K562 (cell line): ENCODE results near the gene CDT1. TPM values are rescaled to one million over a fixed set of nuclear protein-coding genes. Genes with fewer than 3 reads are reported as not detected.

Experiments used
- CEBPB ChIP-seq: fragments of 450-650 bp; IDR thresholded peaks from 2 replicates; pipeline ENCODE4 v1.6.1; 2016; ENCODE audit warnings: missing genetic modification characterization, missing compliant biosample characterization
- CHD4 ChIP-seq: fragments of 200-600 bp; sonication (generic); IDR thresholded peaks from 3 replicates; pipeline ENCODE4 v1.6.1; 2012; ENCODE audit warnings: low read depth, mild to moderate bottlenecking, mixed read lengths, low read length, inconsistent platforms; ENCODE audit not compliant: insufficient read depth, insufficient replicate concordance, poor library complexity, severe bottlenecking
- DEAF1 ChIP-seq: fragments of 450-650 bp; formaldehyde crosslinking; IDR thresholded peaks from 2 replicates; pipeline ENCODE4 v1.4.0; 2020; ENCODE audit warnings: mild to moderate bottlenecking, moderate library complexity
- E2F8 ChIP-seq: fragments of 450-650 bp; IDR thresholded peaks from 2 replicates; pipeline ENCODE4 v1.7.1; 2018; ENCODE audit warnings: mild to moderate bottlenecking, low read depth; ENCODE audit not compliant: partially characterized antibody
- FOXJ3 ChIP-seq: sonication (generic); formaldehyde crosslinking; IDR thresholded peaks from 2 replicates; pipeline ENCODE4 v1.4.0; 2020; ENCODE audit warnings: mild to moderate bottlenecking, missing genetic modification reagents
- HDAC8 ChIP-seq: fragments of 450-650 bp; IDR thresholded peaks from 2 replicates; pipeline ENCODE4 v1.6.1; 2016; ENCODE audit warnings: mild to moderate bottlenecking, missing genetic modification characterization, moderate library complexity, missing compliant biosample characterization
- HEY1 ChIP-seq: fragments of 250-450 bp; sonication (Bioruptor Pico); IDR thresholded peaks from 2 replicates; pipeline ENCODE4 v1.5.0; 2020; ENCODE audit warnings: mild to moderate bottlenecking, moderate library complexity, borderline replicate concordance
- IRF1 ChIP-seq: sonication (generic); formaldehyde crosslinking; IDR thresholded peaks from 2 replicates; pipeline ENCODE4 v1.8.0; 2022; ENCODE audit warnings: missing genetic modification reagents, mild to moderate bottlenecking, borderline replicate concordance
- MNT ChIP-seq, 2 experiments: fragments of 450-650 bp; conservative IDR thresholded peaks; 2 replicates each; pipeline ENCODE4 v1.6.1; 2017; ENCODE audit warnings: mild to moderate bottlenecking in 2 of 2, moderate library complexity in 2 of 2
- MTF1 ChIP-seq: fragments of 250-450 bp; sonication (Bioruptor Pico); IDR thresholded peaks from 2 replicates; pipeline ENCODE4 v1.9.0; 2021; ENCODE audit warnings: moderate library complexity, mild to moderate bottlenecking, inconsistent platforms, borderline replicate concordance
- NFE2 ChIP-seq: IDR thresholded peaks from 2 replicates; pipeline ENCODE4 v1.6.1; 2014; ENCODE audit warnings: antibody characterized with exemption, low read depth
- PHF20 ChIP-seq: fragments of 450-650 bp; IDR thresholded peaks from 2 replicates; pipeline ENCODE4 v1.6.1; 2018; ENCODE audit not compliant: partially characterized antibody
- PTBP1 ChIP-seq: fragments of 200-400 bp; formaldehyde crosslinking; IDR thresholded peaks from 2 replicates; pipeline ENCODE4 v1.6.1; 2017; ENCODE audit warnings: low read depth, low read length
- SIN3B ChIP-seq: fragments of 450-650 bp; IDR thresholded peaks from 2 replicates; pipeline ENCODE4 v1.6.1; 2017; ENCODE audit warnings: low read depth, mild to moderate bottlenecking, moderate library complexity
- SMARCC2 ChIP-seq: fragments of 450-650 bp; IDR thresholded peaks from 2 replicates; pipeline ENCODE4 v1.6.1; 2017; ENCODE audit warnings: antibody characterized with exemption, moderate library complexity, mild to moderate bottlenecking, low read depth
- ZFP36 ChIP-seq: fragments of 150-350 bp; IDR thresholded peaks from 2 replicates; pipeline ENCODE4 v1.6.1; 2018; ENCODE audit warnings: low read length, low read depth; ENCODE audit not compliant: partially characterized antibody
- ZKSCAN1 ChIP-seq: fragments of 150-350 bp; IDR thresholded peaks from 2 replicates; pipeline ENCODE4 v1.6.1; 2016; ENCODE audit warnings: low read depth, low read length
- ZKSCAN3 ChIP-seq: fragments of 250-450 bp; sonication (Bioruptor Pico); IDR thresholded peaks from 2 replicates; pipeline ENCODE4 v1.4.0; 2020
- ZNF282 ChIP-seq: sonication (generic); formaldehyde crosslinking; IDR thresholded peaks from 2 replicates; pipeline ENCODE4 v1.8.1; 2023; ENCODE audit warnings: missing genetic modification reagents
- ZNF589 ChIP-seq: fragments of 200-800 bp; sonication (Bioruptor generic); IDR thresholded peaks from 2 replicates; pipeline ENCODE4 v1.6.1; 2016; ENCODE audit warnings: low read depth, missing genetic modification characterization, missing compliant biosample characterization
- ZSCAN32 ChIP-seq: fragments of 450-650 bp; formaldehyde crosslinking; IDR thresholded peaks from 2 replicates; pipeline ENCODE4 v1.4.0; 2020; ENCODE audit warnings: mild to moderate bottlenecking, moderate library complexity
- polyA plus RNA-seq, 8 experiments: library from polyadenylated mRNA; depleted of rRNA in 4 of 8; stranded (reverse) in 5 of 8; unstranded in 3 of 8; fragments of >200 nt; fragmentation: Nextera tagmentation in 2 of 8; fragmentation: Illumina TruSeq in 1 of 8; extraction: Ambion mirVana in 2 of 8; extraction: Trizol in 1 of 8; gene quantifications; 2 replicates each; pipeline versions ENCODE4 v1.2.1 to v1.2.3, GENCODE V29; 2011 to 2014; ENCODE audit warnings: inconsistent platforms in 1 of 8, missing spikeins in 1 of 8
- total RNA-seq, 7 experiments: library from RNA; depleted of rRNA in 6 of 7; stranded (reverse); fragments of >200 nt in 6 of 7; fragmentation: Illumina TruSeq in 2 of 7; extraction: Trizol in 2 of 7; gene quantifications; 2 replicates each; pipeline versions ENCODE4 v1.2.1 to v1.2.3, GENCODE V29; 2011 to 2021; ENCODE audit warnings: low replicate concordance in 1 of 7

Gene CDT1
- total and polyA plus RNA-seq, 9 of the 15 experiments (the other 6 are each of a cell fraction or from before 2014, with no cell fraction given) = 0.92 to 178 (median 14.2) TPM

- no peak for TF ChIP-seq ZNF282
- TF ChIP-seq ZFP36 = peak; percentile 35
- TF ChIP-seq IRF1 (CRISPR knock-in tag) = no peak
- TF ChIP-seq PHF20 = peak; percentile 32
- TF ChIP-seq HDAC8 = 0 out of 2 replicates have a peak, but pooled peaks have one; percentile 55
- peak; percentile 49 for TF ChIP-seq E2F8
- TF ChIP-seq HEY1 (CRISPR knock-in tag) = no peak
- peak; percentile 90 for TF ChIP-seq ZNF589 (CRISPR knock-in tag)
- 0 out of 2 replicates have a peak, but pooled peaks have one; percentile 56 for TF ChIP-seq SMARCC2
- no peak for TF ChIP-seq SIN3B
- TF ChIP-seq MTF1 (CRISPR knock-in tag) = no peak
- peak; percentile 97 for TF ChIP-seq CEBPB (tag)
- TF ChIP-seq CHD4 = peak; percentile 27
- TF ChIP-seq PTBP1 = no peak
- no peak for TF ChIP-seq ZKSCAN3 (CRISPR knock-in tag)
- TF ChIP-seq FOXJ3 = no peak
- no peak for TF ChIP-seq DEAF1 (CRISPR knock-in tag)
- no peak for TF ChIP-seq NFE2
- peak; percentile 64; the same call in 1 of the 2 replicates for TF ChIP-seq ZKSCAN1
- TF ChIP-seq ZSCAN32 = peak; percentile 79
- TF ChIP-seq MNT (conservative IDR thresholded peaks at IDR 0.05) = no peak
These were observed 32.9 kb upstream of the CDT1 start (continued) for GRCh38 chr16:88770461-88771293.
